Progenitor cell of endocrine pancreas (in vitro differentiated cells): ENCODE data around the gene SFXN5. TPM values are rescaled to one million over a fixed set of nuclear protein-coding genes. Genes with fewer than 3 reads are reported as not detected.

ENCODE experiments used
- DNase-seq: peaks from one replicate; pipeline ENCODE4 v3.0.0; 2021; ENCODE audit warnings: low spot score; ENCODE audit not compliant: unreplicated experiment
- H3K27ac Mint-ChIP-seq: 2 replicates; pipeline ENCODE4 v1.8.0; 2021; ENCODE audit warnings: mild to moderate bottlenecking, moderate library complexity, mixed read lengths
- H3K27me3 Mint-ChIP-seq: 2 replicates; pipeline ENCODE4 v1.8.0; 2021; ENCODE audit warnings: mixed read lengths
- H3K36me3 Mint-ChIP-seq: 2 replicates; pipeline ENCODE4 v1.8.0; 2022; ENCODE audit warnings: mixed read lengths; ENCODE audit not compliant: insufficient read depth
- H3K4me1 Mint-ChIP-seq: 2 replicates; pipeline ENCODE4 v1.8.0; 2021; ENCODE audit warnings: low read depth, mixed read lengths
- H3K4me3 Mint-ChIP-seq: 2 replicates; pipeline ENCODE4 v1.8.0; 2021; ENCODE audit warnings: low read depth, mild to moderate bottlenecking, moderate library complexity, mixed read lengths
- H3K9me3 Mint-ChIP-seq: 2 replicates; pipeline ENCODE4 v1.8.0; 2021; ENCODE audit warnings: low read depth, mixed read lengths
- total RNA-seq: library from RNA; stranded (reverse); gene quantifications from 2 replicates; pipeline ENCODE4 v1.2.1, GENCODE V29; 2021
- TF ChIP-seq, protein P1 (sequence below): fragments of 200-600 bp; sonication (generic); IDR thresholded peaks from one replicate; pipeline ENCODE4 v1.5.0; 2021; ENCODE audit warnings: antibody characterized with exemption, mild to moderate bottlenecking; ENCODE audit not compliant: unreplicated experiment

Gene SFXN5
- total RNA-seq, 1 donor from 2014 or later = 33.1 TPM

- Mint-ChIP-seq H3K27ac (peak overlapping the region; percentile 82), H3K9me3 (no peaks in the 10 kb centered on the region), H3K4me3 (peak overlapping the region; percentile 40), H3K4me1 (peaks cover 69% of the 10 kb centered on the region), H3K27me3 (no peaks in the 10 kb centered on the region), H3K36me3 (peaks cover 2% of the 10 kb centered on the region)
- no peak for DNase-seq
- TF ChIP-seq, protein P1, sequence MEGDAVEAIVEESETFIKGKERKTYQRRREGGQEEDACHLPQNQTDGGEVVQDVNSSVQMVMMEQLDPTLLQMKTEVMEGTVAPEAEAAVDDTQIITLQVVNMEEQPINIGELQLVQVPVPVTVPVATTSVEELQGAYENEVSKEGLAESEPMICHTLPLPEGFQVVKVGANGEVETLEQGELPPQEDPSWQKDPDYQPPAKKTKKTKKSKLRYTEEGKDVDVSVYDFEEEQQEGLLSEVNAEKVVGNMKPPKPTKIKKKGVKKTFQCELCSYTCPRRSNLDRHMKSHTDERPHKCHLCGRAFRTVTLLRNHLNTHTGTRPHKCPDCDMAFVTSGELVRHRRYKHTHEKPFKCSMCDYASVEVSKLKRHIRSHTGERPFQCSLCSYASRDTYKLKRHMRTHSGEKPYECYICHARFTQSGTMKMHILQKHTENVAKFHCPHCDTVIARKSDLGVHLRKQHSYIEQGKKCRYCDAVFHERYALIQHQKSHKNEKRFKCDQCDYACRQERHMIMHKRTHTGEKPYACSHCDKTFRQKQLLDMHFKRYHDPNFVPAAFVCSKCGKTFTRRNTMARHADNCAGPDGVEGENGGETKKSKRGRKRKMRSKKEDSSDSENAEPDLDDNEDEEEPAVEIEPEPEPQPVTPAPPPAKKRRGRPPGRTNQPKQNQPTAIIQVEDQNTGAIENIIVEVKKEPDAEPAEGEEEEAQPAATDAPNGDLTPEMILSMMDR = no peak
Observed at GRCh38 chr2:72982219-72982618, 89.3 kb downstream of the SFXN5 start.

DNA sequence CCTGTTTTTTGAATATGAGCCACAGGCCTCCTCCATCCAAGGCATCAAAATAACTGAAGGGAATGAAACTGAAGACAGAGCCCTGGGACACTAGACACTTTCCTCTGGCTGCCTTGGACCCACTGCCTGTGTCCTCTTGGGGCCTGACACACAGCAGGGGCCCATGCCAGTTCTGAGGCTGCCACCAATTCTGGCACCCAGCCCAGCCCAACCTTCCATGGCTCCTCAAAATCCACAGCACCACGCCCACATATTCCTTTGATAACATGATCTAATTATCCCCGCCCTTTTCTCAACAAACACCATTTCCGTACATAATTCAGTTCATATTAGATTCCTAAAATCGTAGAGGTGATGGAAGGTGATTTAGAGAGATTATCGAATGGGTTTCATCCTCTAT is 90.0 kb downstream of the SFXN5 start:
- TF ChIP-seq, protein P1 = no peak
- no peaks in the 10 kb centered on the region for H3K27me3 Mint-ChIP-seq
- peaks cover 65% of the 10 kb centered on the region for H3K4me1 Mint-ChIP-seq
- no peak overlapping the region for H3K4me3 Mint-ChIP-seq
- DNase-seq = no peak
- H3K9me3 Mint-ChIP-seq = no peaks in the 10 kb centered on the region
- H3K36me3 Mint-ChIP-seq = peaks cover 2% of the 10 kb centered on the region
- no peak overlapping the region for H3K27ac Mint-ChIP-seq

DNA sequence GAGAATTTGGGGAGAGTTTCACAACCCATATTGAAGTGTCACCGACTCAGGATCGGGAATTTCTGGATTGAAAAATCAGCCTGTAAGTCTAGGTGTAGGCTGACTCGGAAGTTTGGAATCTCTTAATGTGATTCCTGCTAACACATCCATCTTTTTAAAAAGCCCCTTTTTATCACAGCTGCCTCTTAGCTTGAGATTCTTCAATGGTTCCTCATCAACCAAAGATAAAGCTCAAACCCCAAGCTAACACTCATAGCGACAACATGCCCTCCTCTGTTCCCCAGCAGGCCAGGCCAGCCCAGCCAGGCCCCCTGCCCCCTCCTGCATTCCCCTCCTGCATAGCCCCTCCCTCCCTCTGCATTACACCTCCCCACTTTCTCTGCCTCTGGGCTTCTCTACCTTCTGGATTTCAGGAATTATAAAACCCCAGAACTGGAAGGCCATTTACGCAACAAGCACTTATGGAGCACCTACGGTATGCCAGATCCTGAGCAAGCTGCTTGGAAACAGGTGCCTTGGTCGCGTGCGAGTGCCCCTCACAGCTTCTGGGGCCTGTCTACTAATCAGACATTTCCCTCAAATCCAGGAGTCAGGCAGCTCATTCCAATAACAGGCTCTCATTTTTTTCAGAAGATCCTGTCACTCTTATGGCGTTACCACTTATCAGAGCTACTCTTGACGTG is 90.8 kb downstream of the SFXN5 start:
- H3K36me3 Mint-ChIP-seq = peaks cover 2% of the 10 kb centered on the region
- TF ChIP-seq, protein P1 = no peak

DNA sequence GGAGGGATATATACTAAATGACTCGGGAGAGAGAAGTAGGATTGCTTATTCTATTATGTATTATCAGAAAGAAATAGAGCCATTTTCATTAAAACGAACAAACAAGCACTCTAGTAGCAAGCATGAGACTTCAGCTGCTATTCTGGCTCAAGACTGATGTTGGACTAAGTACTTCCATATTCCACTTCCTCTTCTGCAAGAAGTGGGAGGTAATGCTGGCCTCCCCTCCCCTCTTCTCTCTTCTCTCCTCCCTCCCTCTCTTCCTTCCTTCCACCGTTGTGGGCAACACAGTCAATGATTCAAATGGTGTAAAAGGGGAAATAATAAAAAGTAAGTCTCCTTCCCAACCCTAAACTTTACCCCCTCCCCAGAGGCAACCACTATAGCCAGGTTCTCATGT is 91.6 kb downstream of the SFXN5 start:
- H3K9me3 Mint-ChIP-seq = no peaks in the 10 kb centered on the region
- peak overlapping the region; percentile 78 for H3K27ac Mint-ChIP-seq
- peaks cover 59% of the 10 kb centered on the region for H3K4me1 Mint-ChIP-seq
- DNase-seq = no peak
- peaks cover 2% of the 10 kb centered on the region for H3K36me3 Mint-ChIP-seq
- TF ChIP-seq, protein P1 = no peak
- no peak overlapping the region for H3K4me3 Mint-ChIP-seq
- no peaks in the 10 kb centered on the region for H3K27me3 Mint-ChIP-seq

More for the DNA sequence above, 90.8 kb downstream of the SFXN5 start:
- Mint-ChIP-seq H3K4me3 (no peak overlapping the region), H3K27ac (peak overlapping the region; percentile 78), H3K9me3 (no peaks in the 10 kb centered on the region), H3K4me1 (peaks cover 59% of the 10 kb centered on the region), H3K27me3 (no peaks in the 10 kb centered on the region)
- DNase-seq = no peak

GRCh38 chr2:72975017-72975416 is 96.5 kb downstream of the SFXN5 start:
- Mint-ChIP-seq H3K4me3 (no peak overlapping the region), H3K9me3 (no peaks in the 10 kb centered on the region), H3K27ac (no peak overlapping the region)

More at GRCh38 chr2:72975017-72975416, 96.5 kb downstream of the SFXN5 start:
- no peak for DNase-seq
- TF ChIP-seq, protein P1 = no peak
- Mint-ChIP-seq H3K4me1 (peaks cover 18% of the 10 kb centered on the region), H3K27me3 (no peaks in the 10 kb centered on the region), H3K36me3 (peaks cover 1% of the 10 kb centered on the region)
